HL-60 (cell line): ENCODE measurements around the gene NPAS1.

Experiments
- DNase-seq, 2 experiments: peaks; one replicate each; pipeline ENCODE4 v3.0.0-alpha.2; 2010 to 2020; ENCODE audit warnings: low read depth in 1 of 2, low spot score in 1 of 2
- H3K27ac ChIP-seq: fragments of 250-450 bp; sonication (Bioruptor Pico); replicated peaks from 2 replicates; pipeline ENCODE4 v1.5.1; 2020; ENCODE audit warnings: mild to moderate bottlenecking, moderate library complexity
- H3K27me3 ChIP-seq: fragments of 250-450 bp; sonication (Bioruptor Pico); 2 replicates; pipeline ENCODE4 v1.5.1; 2021; ENCODE audit warnings: mild to moderate bottlenecking, moderate library complexity; ENCODE audit not compliant: insufficient read depth, poor library complexity, severe bottlenecking
- H3K4me3 ChIP-seq: replicated peaks from 2 replicates; pipeline ENCODE4 v1.5.1; 2011; ENCODE audit warnings: mild to moderate bottlenecking, control low read depth, low read length; ENCODE audit not compliant: insufficient read depth
- GABPA ChIP-seq: IDR thresholded peaks from 2 replicates; pipeline ENCODE4 v1.6.1; 2012; ENCODE audit warnings: low read depth
- POLR2AphosphoS5 ChIP-seq: IDR thresholded peaks from 2 replicates; pipeline ENCODE4 v1.6.1; 2012; ENCODE audit warnings: low read depth
- SPI1 ChIP-seq: IDR thresholded peaks from 2 replicates; pipeline ENCODE4 v1.6.1; 2012; ENCODE audit warnings: low read depth, mild to moderate bottlenecking, borderline replicate concordance
- TF ChIP-seq, protein P1 (sequence below): IDR thresholded peaks from one replicate; pipeline ENCODE4 v1.5.1; 2011; ENCODE audit warnings: low read length, control low read depth, inconsistent platforms; ENCODE audit not compliant: insufficient read depth
- TF ChIP-seq, protein P2 (sequence below): IDR thresholded peaks from 2 replicates; pipeline ENCODE4 v1.6.1; 2012; ENCODE audit warnings: low read depth; ENCODE audit not compliant: insufficient replicate concordance

NPAS1 gene

DNA sequence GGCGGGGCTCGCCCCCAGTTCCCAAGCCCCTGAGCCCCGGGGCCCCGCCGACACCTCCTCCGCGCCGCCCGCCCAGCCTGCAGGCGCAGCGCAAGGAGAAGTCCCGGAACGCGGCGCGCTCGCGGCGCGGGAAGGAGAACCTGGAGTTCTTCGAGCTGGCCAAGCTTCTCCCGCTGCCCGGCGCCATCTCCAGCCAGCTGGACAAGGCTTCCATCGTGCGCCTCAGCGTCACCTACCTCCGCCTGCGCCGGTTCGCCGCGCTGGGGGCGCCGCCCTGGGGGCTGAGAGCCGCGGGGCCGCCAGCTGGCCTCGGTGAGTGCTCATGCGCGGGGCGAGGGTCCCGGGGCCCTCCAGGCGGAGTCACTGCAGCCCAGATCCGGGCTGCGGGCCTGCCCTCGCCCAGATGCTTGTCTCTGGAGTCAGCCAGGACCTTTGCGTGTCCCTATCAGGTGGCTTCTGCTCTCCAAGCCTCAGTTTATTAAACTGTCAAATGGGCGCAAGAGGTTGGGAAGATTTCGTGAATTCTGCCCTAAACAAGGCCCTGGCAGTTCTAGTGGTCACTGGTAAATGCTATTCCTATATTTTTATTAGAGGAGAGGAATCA is 2.0 kb downstream of the NPAS1 start:
- Histone ChIP-seq H3K27ac (no peak overlapping the region), H3K27me3 (peaks cover 62% of the 10 kb centered on the region), H3K4me3 (no peak overlapping the region)
- TF ChIP-seq, protein P1, sequence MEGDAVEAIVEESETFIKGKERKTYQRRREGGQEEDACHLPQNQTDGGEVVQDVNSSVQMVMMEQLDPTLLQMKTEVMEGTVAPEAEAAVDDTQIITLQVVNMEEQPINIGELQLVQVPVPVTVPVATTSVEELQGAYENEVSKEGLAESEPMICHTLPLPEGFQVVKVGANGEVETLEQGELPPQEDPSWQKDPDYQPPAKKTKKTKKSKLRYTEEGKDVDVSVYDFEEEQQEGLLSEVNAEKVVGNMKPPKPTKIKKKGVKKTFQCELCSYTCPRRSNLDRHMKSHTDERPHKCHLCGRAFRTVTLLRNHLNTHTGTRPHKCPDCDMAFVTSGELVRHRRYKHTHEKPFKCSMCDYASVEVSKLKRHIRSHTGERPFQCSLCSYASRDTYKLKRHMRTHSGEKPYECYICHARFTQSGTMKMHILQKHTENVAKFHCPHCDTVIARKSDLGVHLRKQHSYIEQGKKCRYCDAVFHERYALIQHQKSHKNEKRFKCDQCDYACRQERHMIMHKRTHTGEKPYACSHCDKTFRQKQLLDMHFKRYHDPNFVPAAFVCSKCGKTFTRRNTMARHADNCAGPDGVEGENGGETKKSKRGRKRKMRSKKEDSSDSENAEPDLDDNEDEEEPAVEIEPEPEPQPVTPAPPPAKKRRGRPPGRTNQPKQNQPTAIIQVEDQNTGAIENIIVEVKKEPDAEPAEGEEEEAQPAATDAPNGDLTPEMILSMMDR = no peak
- TF ChIP-seq POLR2AphosphoS5 (no peak), GABPA (no peak), SPI1 (no peak)
- TF ChIP-seq, protein P2, sequence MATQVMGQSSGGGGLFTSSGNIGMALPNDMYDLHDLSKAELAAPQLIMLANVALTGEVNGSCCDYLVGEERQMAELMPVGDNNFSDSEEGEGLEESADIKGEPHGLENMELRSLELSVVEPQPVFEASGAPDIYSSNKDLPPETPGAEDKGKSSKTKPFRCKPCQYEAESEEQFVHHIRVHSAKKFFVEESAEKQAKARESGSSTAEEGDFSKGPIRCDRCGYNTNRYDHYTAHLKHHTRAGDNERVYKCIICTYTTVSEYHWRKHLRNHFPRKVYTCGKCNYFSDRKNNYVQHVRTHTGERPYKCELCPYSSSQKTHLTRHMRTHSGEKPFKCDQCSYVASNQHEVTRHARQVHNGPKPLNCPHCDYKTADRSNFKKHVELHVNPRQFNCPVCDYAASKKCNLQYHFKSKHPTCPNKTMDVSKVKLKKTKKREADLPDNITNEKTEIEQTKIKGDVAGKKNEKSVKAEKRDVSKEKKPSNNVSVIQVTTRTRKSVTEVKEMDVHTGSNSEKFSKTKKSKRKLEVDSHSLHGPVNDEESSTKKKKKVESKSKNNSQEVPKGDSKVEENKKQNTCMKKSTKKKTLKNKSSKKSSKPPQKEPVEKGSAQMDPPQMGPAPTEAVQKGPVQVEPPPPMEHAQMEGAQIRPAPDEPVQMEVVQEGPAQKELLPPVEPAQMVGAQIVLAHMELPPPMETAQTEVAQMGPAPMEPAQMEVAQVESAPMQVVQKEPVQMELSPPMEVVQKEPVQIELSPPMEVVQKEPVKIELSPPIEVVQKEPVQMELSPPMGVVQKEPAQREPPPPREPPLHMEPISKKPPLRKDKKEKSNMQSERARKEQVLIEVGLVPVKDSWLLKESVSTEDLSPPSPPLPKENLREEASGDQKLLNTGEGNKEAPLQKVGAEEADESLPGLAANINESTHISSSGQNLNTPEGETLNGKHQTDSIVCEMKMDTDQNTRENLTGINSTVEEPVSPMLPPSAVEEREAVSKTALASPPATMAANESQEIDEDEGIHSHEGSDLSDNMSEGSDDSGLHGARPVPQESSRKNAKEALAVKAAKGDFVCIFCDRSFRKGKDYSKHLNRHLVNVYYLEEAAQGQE = no peak
- no peak for DNase-seq

DNA sequence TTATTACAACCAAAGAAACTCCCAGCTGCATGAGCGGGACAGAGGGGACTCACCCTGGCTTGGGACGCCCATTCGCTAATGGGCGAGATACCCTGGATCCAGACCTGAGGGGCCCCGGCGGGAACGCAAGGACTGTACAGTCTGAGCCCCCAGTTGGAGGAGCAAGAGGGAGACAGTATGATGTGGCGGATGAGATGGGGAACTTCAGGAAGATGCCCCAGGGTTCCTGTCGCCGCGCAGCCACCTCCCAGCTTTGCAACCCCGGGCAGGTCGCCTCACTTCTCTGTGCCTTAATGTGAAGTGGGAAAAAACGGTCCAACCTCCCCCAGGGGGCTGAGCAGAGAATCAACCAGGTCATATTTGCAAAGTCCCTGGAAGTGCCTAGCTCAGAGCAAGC is 2.5 kb downstream of the NPAS1 start:
- TF ChIP-seq GABPA = no peak
- TF ChIP-seq, protein P1 = no peak
- Histone ChIP-seq H3K27me3 (peaks cover 62% of the 10 kb centered on the region), H3K4me3 (no peak overlapping the region), H3K27ac (no peak overlapping the region)
- no peak for DNase-seq

DNA sequence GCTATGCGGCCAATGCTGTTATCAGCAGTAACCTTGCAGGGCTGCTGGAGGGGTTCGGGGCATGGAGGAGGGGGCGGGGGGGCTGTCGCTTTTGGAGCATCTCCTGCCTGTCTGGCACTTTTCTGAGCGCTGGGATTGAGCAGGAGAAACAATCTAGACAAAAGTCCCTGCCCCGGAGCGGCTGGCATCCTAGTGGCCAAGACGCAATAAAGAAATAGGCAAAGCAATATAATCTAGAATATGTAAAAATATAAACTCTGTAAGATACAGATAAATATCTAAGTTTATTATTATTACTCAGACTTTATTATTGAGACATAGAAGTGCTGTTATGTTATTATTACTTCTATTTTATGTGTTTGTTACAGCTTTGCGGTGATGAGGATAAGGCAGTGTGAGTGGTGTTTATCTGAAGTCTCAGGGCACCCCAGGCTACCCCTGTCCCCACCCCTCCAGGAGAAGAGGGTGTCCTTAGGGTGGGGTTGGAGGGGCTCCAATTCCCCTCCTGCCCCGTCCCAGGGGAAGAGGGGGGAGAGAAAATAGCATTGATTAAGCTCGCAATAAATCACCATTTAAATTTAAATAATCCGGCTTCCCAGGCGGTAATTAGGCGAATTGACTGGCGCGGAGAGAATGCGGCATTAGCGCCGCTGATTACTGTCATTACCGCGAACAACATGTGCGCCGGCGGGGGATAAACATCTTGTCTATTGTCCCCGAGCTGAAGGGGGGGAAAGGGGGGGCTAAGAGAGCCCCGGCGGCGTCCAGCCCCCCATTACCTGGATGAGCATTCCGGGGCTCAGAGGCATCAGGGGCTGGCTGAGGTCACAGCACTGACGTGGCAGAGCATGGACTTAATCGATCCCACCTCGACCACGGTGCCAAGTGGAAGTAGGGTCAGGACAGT is 3.2 kb downstream of the NPAS1 start:
- H3K4me3 ChIP-seq = no peak overlapping the region
- TF ChIP-seq GABPA (no peak), POLR2AphosphoS5 (no peak), SPI1 (no peak)
- TF ChIP-seq, protein P2 = no peak
- TF ChIP-seq, protein P1 = no peak
- H3K27ac ChIP-seq = no peak overlapping the region
- peaks cover 64% of the 10 kb centered on the region for H3K27me3 ChIP-seq
- no peak for DNase-seq
